ENCODE measurements around the gene PKM.
A peak's percentile ranks its signal among the peaks of the same experiment; 100 is the strongest.

PKM gene

DNA sequence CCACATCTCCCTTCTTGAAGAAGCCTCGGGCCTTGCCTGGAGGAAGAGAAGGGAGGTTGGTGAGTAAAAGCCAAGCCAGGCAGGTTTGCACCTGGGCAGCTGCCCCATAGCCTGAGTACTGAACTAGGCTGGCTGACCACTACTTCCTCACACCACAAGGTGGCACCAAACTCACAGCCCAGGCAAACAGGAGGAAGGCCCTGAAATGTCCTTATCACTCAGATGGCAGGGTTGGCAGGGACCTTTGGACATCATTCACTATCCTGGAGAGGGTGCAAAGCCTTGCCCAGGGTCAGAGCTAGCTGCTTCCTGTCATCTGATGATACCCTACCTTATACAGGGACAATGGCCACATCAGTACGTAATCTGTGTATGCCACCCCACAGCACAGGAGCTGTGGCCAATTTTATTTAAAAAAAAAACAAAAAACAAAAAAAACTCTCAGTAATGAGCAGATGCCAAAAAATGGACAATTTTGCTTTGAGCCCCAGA lies 31.2 kb downstream of the PKM start:
- peak; percentile 76 for DNase-seq

DNA sequence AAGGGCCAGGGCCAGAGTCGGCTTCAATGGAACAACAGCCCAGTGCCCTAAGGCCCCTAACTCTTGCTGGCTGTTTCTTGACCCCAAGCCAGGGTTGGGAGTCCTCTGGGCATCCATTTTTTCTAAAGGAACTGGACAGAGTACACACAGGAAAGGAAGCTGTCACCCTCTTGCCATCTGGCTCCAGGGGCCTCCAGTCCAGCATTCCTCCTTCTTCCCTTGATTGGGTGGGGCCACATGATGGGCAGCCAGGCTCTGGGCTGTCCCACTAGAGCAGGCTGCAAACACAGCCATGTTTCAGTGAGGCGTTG lies 31.8 kb downstream of the PKM start:
- DNase-seq: no peak

DNA sequence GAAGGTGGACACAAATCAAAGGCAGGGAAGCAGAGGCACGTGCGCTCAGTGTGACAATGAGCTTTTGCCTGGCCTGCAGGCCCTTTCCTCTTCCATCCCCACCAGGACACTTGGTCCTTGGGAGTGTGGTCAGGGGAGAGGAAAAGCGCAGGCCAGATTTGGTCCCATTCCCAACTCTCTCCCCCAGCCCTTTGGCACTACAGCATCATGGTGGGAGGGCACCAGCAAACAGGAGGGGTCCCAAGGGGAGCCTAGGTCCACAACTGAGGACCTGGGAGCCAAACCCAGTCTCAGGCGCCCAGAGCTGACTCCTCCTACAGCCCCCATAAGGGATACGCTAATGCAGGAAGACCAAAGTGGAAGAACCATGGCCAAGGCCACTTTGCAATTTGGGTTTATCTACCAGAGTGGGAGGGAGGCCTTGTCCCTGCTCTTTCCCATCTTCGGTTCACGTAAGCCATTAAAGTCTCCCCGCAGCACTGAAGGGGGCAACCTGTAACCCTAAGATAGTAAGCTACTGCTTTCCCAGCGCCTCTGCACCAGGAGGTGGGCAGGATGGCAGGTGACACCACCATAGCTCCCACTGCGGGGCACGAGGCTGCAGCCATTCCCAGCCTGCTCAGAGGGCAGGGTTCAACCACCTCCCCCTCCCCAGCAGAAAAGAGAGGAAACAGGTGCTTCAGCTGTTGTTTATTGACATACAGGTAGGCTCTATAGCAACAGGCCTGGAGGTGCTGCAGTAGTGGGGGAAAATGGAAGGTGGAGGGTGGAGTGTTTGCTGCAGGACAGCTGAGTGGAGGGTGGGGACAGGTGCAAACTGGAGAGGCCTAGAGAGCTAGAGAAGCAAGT lies 32.4 kb downstream of the PKM start:
- no peak for DNase-seq

DNA sequence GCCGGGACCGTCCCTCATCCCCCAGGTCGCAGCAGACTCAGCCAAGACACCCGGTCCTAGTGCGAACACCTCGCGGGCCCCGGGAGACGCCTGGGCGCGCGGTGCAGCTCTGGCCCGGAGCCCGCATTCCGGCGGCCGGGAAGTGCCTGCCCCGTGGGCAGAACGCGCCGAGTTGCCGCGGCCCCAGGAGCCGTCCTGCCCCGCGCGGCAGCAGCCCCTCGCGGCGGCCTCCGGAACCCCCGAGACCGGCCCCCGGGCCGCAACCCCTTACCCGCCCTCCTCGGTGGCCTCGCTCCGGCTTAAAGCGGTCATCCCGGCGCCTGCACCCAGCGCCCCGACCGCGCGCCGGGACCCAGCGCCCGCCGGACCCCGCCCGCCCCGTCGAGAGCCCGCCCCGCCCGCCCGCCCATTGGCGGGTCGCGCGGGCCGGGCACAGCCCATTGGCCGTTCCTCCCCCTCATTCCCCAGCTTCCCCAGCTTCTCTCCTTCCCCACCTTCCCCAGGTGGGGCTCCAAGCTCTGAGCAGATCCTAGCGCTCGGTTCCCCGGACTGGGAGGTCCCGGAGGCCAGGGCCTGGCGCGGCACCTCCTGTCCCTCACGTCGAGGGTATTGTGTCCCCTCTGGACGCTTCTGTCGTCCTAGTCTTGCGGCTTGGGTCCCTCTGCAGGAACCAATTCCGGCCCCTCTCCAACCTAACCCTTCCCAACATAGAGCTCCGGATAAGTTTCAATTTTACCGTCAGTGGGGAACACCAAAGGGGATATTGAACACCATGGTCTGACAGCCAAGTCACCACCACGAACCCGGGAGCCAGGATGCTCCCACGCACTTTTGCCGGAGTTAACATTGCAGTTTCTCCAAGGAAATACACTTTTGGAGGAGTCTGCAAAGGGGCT lies 33.3 kb downstream of the PKM start, which contains the start of gene GRAMD2A:
Gene GRAMD2A, minus strand, starts transcription at position 328 of the 896 bp plus-strand sequence.
- DNase-seq: peak; percentile 32

DNA sequence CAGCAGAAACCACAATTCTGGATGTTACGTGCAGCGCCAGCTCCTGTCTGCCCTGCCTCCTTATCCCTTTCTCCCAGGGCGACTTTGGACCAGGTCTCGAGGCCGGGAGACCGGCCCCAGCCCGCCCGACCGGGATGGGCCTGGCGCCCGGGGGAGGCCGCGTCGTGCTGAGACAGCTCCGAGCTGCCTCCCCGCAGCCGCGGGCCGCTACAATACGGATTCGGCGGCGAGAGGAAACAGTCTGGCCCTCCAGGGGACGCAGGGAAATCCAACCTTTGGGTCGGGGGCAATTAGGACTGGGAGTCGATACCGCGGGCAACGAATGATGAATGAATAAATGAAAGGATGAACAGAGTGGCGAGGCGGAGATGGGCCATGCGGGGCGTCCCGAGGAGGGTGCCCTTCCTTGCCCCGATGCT lies 33.9 kb downstream of the PKM start:
- no peak for DNase-seq

DNA sequence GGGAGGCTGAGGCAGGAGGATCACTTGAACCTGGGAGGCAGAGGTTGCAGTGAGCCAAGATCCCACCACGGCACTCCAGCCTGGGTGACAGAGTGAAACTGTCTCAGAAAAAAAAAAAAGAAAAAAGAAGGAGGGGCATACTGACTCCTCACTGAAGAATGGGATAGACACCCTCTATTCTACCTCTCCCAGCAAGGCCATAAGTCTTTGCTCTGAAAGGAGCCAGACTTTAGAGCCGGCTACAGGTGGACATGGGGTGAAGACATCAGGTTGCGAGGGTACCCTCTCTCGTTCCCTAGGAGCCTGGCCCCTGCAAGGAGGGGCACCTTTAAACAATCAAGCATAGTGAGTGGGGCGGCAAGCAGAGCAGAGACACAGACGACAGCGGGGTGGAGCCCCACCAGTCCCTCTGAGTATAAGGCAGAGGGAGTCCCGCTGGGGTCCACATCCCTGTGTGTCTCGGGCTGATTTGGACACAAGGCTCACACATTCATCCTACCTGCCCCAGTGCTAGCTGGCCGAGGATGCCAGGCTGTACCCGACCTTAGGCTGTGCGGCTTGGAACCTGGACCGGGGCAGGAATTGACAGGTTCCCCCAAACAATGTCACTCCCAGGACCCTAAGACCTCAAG lies 34.5 kb downstream of the PKM start:
- DNase-seq: no peak

DNA sequence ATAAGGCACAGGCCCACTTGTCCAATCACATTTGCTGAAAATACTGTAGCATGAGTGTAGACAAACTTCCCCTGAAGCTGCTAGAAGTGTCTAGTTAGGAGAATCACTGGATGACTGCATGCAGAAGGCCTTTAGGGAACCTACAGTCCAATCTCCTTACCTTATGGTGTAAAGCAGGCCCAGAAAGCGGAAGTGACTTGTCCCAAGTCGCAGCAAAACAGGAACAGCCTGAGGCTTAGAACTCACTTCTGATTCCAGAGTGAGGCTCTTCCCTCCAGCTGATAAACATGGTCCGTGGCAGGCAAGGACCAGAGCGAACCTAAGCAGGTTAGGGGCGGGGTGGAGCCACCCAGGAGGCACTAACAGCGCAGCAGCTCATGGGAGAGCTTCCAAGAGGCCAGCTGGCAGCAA lies 35.9 kb downstream of the PKM start:
- DNase-seq: no peak

DNA sequence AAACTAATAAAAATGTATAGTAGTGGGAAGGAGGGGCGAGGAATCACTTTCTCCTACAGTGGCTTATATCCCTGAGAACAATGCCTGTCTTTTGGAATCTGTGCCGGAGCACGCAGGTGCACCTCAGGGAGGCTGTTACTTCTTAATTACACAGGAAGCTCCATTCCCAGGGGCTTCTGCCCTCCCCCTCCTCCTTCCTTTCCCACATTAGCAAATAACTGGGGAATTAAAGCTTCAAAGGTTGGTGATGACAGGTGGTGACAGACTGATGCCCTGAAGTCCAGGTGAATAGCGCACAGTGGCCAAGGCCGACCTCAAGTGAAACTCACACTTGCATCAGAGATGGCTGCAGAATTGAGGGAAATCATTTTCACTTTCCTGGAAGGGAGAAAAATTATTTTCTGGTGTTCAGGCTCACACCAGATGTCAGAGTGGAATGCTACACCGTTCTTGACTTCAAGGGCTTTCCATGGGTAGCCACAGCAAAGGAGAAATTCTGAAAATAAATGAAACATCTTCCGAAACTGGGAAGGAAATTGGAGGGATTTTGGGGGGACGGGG lies 37.1 kb downstream of the PKM start:
- no peak for DNase-seq

DNA sequence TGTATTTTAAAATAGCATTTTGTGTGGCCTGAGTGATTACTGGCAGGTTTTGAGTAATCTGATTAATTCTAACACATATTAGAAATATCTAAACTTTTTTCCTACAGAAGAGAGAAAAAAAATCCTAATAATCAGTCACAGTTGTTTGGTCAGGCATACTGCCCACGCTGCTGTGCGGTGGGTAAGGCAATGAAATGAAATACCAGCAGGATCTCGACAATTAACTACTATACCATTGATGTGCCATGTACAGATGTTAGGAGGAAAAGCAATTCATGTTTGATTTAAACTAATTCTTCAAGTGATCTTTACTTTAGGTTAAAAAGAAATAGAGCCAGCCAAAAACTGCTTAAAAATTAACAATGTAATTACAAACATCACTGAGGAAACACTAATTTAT lies 38.6 kb downstream of the PKM start:
- no peak for DNase-seq

DNA sequence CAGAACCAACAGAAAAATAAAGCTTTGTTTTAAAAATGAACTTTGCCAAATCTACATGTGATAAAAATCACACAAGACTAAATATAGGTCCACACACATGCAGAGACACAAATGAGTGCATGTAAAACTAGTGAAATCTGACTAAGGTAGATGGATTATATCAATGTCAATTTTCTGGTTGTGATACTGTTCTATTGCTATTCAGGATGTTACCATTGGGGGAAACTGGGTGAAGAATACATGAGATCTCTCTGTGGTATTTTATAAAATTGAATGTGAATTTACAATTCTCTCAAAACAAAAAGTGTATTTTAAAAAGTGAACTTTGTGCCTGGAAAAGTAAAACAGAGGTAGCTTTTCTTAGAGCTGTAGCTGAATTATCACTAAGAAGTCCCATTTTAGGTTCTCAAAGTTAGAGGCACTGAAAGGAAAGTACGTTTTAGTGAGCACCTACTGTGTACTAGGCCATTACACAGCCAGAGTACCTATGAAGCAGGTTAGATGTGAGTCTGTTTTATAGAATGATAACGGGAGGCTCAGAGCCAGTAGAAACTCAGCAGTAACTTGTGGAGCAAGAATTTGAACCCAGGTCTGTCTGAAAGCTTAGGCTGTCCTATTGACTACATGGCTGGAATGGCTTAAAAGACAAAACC lies 41.6 kb downstream of the PKM start:
- DNase-seq: no peak

DNA sequence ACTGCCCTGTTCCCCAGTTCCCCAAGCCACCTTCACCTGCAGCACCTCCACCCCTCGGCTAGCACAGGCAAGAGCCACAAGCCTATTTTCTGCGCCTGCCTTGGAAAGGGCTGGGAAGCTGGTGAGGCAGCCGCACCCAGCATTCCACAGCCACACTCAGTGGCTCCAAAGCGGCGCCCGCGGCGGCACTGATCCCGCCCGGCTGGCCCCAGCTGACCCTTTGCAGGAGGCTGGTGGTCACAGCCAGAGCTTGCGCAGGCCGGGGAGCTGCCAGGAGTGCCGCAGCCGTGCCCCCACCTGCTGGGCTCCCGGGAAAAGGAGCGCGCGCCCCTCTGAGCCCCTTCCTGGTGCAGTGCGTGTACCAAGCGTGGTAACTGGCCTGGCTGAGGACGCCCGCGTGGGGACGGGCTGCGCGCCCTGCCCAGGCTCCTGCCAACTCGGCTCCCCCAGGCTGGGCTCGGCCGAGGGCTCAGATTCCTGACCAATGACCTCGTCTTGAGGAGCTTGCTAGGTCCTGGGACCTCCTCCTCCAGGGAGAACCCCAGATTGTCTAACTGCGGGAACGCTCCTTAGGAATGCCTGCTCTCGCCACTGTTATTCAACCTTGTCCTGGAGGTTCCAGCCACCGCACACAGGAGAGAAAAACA lies 46.7 kb downstream of the PKM start:
- no peak for DNase-seq

DNA sequence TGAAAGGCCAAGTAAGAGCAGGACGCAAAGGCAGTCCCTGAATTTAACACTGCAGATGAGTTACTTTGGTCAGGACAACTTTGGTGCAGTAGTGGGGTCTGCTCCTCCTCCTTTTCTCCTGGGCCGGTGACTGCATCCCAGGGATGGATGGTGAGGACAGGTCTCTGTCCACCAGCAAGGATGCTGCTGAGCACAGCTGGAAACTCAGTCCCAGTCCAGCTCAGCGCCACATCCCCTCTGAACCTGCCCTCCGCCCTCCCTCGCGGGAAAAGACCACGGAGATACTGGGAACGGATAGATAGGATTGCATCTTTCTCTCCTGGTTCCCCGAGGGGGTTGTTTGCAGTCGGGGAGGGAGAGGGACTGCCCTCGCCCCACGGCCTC lies 47.2 kb downstream of the PKM start:
- no peak for DNase-seq

DNA sequence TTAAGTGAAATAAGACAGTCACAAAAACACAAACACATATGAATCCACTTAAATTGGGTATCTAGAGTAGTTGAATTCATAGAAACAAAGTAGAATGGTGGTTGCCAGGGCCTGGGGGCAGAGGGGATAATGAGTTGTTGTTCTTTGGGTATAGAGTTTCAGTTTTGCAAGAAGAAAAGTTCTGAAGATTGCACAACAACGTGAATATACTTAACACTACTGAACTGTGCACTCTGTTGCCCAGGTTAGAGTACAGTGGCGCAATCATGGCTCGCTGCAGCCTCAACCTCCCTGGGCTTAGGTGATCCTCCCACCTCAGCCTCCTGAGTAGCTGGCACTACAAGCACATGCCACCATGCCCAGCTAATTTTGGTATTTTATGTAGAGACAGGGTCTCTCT lies 48.3 kb downstream of the PKM start:
- DNase-seq: no peak

DNA sequence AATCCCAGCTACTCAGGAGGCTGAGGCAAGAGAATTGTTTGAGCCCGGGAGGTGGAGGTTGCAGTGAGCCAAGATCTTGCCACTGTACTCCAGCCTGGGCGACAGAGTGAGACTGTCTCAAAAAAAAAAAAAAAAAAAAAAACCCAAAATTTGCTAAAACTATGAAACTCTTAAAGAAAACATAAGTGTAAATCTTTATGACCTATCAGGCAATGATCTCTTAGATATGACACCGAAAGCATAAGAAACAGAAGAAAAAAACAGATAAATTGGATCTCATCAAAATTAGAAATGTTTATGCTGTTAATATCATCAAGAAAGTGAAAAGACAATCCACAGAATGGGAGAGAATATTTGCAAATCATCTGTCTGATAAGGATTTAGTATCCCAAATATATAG lies 48.7 kb downstream of the PKM start:
- no peak for DNase-seq

DNA sequence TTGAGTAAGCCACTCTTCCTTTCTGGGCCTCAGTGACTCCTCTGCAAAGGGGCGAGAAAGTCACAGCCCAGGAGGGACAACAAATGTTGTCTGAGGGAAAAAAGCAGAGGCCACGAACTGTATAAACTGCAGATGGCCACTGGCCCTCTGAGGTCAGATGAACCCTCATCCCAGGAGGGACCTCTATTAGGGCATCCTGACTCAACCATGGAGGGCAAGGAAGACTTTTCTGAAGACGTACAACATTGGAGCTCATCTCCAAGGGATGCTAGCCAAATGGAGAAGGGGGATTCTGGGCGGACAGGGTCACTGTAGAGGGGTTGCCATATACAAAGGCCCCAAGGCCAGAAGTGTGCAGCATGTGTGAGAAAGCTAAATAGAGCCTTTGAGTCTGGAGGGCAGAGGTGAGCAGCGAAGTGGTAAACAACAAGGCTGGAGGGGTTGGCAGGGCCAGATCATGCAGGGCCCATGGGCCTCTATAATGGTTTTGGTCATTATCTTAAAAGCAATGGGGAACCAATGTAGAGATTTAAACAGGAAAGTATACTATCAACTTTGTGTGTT lies 50.1 kb downstream of the PKM start:
- DNase-seq: no peak

DNA sequence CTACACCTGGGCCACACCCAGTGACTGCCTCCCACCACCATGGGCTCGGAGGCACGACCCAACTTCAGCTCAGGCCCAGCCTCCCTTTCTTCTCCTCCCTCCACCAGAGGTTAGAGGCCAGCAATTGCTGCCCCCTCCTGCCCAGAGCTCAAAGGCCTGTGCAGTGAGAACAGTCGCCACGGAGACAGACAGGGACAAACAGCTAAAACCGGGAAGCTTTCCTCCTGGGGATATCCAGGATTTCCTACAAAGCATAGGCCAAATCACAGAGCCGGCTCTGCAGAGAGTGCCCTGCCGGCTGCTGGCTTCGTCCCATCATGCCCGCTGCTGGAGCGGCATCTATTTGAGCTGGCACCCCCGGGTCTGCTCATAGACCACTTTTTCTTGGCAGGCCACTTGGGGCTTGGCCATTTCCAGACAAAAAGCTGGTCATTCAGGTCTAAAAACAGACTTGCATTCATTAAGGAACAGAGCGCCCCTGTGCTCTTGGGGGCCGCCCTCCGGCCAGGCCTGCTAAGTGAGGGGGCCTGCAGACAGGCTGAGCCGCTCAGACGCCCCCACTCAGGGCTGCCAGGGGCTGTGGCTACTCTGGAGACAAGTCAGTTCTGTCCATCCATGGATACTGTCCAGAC lies 50.9 kb downstream of the PKM start:
- no peak for DNase-seq

DNA sequence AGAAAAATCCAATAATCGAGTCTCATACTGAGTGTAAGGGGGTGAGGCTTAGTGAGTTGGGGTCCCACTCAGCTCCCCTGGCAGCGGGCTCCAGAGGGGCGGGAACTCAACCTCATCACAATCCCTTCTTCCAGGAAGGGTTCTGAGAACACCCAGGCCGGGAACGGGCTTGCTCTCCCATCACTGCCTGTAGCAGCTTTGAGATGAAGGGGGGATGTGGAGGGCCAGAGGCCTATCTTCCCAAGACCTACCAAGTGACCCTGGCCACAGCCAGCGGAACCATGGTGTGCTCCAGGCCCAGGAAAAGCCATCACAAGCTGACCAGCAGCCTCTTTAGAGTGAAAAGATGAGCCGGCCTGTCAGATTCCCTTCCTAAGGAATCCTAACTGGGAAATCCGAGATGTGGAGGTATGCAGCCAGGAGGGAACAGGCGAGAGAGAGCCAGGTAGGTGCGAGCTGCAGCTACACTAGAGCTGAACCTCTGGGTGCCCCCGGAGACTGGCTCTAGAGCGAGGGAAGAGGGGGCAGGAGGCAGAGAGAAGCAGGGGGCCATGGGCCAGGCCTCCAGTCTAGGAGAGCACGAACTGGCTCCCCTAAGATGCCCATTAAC lies 51.9 kb downstream of the PKM start:
- no peak for DNase-seq

DNA sequence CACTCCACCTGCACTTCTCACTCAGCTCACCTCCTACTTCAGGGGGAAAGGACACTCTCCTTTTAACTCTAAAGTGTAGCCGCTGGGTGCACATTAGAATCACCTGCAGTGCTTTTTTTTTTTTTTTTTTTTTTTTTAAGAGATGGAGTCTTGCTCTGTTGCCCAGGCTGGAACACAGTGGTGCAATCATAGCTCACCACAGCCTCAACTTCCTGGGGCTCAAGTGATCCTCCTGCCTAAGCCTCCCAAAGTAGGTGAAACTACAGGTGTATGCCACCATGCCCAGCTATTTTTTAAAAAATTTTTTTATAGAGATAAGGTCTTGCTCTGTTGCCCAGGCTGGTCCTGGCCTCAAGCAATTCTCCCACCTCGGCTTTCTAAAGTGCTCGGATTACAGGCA lies 54.2 kb downstream of the PKM start:
- no peak for DNase-seq

DNA sequence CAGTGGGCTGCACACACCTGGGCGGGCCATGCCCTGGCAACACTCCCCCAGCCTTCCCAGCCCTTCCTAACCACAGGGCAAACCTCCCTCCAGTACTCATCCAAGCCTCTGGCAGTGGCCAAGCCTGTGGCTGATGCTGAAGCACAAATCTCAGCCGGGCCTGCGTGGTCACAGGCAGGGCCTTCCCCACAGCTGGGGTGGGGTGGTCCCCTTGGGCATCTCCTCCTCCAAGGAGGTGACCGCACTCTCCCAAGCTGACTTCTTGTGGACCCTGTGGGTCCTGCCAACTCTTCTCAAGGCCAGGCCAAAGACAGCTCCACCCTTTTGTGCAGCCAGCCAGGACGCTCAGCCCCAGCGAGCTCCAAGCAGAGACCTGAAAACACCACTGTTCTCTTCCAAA lies 54.8 kb downstream of the PKM start:
- no peak for DNase-seq

DNA sequence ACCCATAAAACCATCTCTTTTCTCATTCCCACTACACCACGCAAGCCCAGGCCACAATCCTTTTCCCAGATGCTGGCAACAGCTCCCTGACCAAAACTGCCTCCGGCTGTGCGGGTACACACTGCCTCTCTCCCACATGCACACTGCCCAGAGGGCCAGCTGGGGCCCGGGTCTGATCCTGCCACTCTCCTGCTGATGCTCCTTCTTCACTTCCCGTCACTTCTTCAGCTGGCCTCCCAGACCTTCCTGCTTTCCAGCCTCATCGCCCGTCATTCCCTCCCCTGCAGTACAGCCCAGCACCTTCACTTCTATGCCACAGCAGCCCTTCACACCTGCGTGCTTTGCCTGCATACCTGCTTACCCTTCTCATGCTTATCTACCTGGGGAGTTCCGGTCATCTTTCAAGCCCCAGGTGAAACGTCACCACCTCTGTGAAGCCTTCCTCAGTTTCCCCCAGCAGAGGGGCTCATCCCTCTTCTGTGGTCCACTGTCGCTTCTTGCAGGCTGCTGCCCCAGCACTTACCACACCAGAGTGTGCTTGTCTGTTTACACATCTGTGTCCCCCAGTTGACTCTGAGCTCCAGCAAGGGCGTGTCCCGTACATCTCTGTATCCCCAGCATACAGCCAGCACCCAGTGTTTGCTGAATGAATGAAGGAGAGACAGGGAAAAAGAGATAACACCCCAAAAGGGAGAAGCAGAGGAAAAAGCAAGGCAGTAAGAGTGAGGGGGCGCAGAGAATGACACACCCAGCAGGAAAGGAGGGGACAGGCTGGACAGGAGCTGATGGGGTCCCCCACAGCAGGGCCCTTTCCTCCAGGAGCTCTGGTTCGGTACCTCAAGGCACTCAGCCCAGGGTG lies 55.6 kb downstream of the PKM start:
- DNase-seq: no peak

Data from stimulated activated CD4-positive, alpha-beta T cell treated with anti-CD3 and anti-CD28 coated beads, Interleukin-4, amount 100 ng/mL, for 24 hours (primary cell).